ENCODE measurements around the gene CDKAL1. TPM values are rescaled to one million over a fixed set of nuclear protein-coding genes. Genes with fewer than 3 reads are reported as not detected.

The CDKAL1 gene
- total and polyA plus RNA-seq, 2 of the 8 experiments (the other 6 are each of a cell fraction or from before 2014, with no cell fraction given), result 8.4 to 24.6 TPM

GRCh38 chr6:20943040-20943627, 408.9 kb downstream of the CDKAL1 start (continued):
- TF ChIP-seq CHD7 (IDR thresholded peaks at IDR 0.05; ENCODE audit: insufficient replicate concordance, low read length) (no peak), BCL11A (IDR thresholded peaks at IDR 0.05; ENCODE audit: low read depth in 2 of 2, low read length in 2 of 2) (no peak), CBX5 (IDR thresholded peaks at IDR 0.05; ENCODE audit: low read depth, low read length) (no peak)

All from H1 (cell line).